Measurements from ENCODE around the gene TFAP2D. TPM values are rescaled to one million over a fixed set of nuclear protein-coding genes. Genes with fewer than 3 reads are reported as not detected.

TFAP2D gene
- total RNA-seq, 1 donor from 2014 or later: not detected

DNA sequence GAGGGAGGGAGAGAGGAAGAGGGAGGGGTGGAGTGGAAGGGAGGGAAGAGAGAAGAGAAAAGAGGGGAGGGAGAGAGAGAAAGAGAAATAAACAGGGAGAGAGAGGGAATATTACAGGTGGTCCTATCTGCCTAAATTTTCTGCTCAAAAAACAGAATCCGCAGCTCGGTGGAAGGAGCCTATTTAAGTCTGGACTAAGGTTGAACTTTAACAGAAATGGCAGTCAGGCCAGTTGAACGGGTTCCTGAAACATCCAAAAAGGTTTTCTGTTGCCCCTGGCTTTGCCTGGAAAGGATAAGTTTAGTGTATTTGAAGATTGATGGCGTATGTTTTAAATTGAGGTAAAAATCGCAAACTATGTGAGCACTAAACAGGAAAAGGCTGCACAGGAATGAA lies 107.5 kb downstream of the TFAP2D start:
- H3K27me3 Mint-ChIP-seq (ENCODE audit: unreplicated experiment): peaks cover 53% of the 10 kb centered on the region

GRCh38 chr6:50821441-50822077 lies 108.2 kb downstream of the TFAP2D start:
- peaks cover 55% of the 10 kb centered on the region for H3K27me3 Mint-ChIP-seq (ENCODE audit: unreplicated experiment)
- H3K27ac Mint-ChIP-seq (ENCODE audit: unreplicated experiment): no peak overlapping the region
- TF ChIP-seq, protein P1, sequence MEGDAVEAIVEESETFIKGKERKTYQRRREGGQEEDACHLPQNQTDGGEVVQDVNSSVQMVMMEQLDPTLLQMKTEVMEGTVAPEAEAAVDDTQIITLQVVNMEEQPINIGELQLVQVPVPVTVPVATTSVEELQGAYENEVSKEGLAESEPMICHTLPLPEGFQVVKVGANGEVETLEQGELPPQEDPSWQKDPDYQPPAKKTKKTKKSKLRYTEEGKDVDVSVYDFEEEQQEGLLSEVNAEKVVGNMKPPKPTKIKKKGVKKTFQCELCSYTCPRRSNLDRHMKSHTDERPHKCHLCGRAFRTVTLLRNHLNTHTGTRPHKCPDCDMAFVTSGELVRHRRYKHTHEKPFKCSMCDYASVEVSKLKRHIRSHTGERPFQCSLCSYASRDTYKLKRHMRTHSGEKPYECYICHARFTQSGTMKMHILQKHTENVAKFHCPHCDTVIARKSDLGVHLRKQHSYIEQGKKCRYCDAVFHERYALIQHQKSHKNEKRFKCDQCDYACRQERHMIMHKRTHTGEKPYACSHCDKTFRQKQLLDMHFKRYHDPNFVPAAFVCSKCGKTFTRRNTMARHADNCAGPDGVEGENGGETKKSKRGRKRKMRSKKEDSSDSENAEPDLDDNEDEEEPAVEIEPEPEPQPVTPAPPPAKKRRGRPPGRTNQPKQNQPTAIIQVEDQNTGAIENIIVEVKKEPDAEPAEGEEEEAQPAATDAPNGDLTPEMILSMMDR (IDR thresholded peaks at IDR 0.05; ENCODE audit: partially characterized antibody, unreplicated experiment): no peak
- peaks cover 24% of the 10 kb centered on the region for H3K9me3 Mint-ChIP-seq (ENCODE audit: unreplicated experiment)
- no peak overlapping the region for H3K4me3 Mint-ChIP-seq (ENCODE audit: unreplicated experiment)
- peaks cover 3% of the 10 kb centered on the region for H3K36me3 Mint-ChIP-seq (ENCODE audit: unreplicated experiment)
- peaks cover 3% of the 10 kb centered on the region for H3K4me1 Mint-ChIP-seq (ENCODE audit: low read depth, unreplicated experiment)
- DNase-seq: no peak

More for the DNA sequence above, 107.5 kb downstream of the TFAP2D start:
- H3K27ac Mint-ChIP-seq (ENCODE audit: unreplicated experiment): no peak overlapping the region
- peaks cover 3% of the 10 kb centered on the region for H3K36me3 Mint-ChIP-seq (ENCODE audit: unreplicated experiment)
- peaks cover 3% of the 10 kb centered on the region for H3K4me1 Mint-ChIP-seq (ENCODE audit: low read depth, unreplicated experiment)
- peaks cover 22% of the 10 kb centered on the region for H3K9me3 Mint-ChIP-seq (ENCODE audit: unreplicated experiment)
- no peak overlapping the region for H3K4me3 Mint-ChIP-seq (ENCODE audit: unreplicated experiment)
- TF ChIP-seq, protein P1 (IDR thresholded peaks at IDR 0.05; ENCODE audit: partially characterized antibody, unreplicated experiment): no peak
- no peak for DNase-seq

DNA sequence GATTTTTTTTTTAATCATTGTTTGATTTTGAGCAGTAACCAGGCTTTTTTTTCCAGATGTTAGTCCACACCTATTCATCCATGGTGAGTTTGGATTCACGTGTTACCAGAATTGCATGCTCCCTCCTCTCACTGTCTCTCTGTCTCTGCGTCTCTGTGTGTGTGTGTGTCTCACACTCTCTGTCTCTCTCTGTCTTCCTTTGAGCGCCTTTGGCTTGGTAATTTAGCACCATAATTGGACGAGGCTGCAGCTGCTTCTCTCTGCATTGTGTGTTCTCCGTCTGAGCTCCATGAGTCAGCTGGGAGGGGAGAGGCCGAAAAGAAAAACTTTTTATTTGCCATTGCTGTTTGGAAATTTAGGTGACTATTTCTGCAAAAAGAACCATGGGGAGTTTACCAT lies 108.8 kb downstream of the TFAP2D start:
- Mint-ChIP-seq H3K9me3 (ENCODE audit: unreplicated experiment) (peaks cover 25% of the 10 kb centered on the region), H3K36me3 (ENCODE audit: unreplicated experiment) (peaks cover 3% of the 10 kb centered on the region), H3K27me3 (ENCODE audit: unreplicated experiment) (peaks cover 56% of the 10 kb centered on the region), H3K4me1 (ENCODE audit: low read depth, unreplicated experiment) (peaks cover 7% of the 10 kb centered on the region), H3K4me3 (ENCODE audit: unreplicated experiment) (no peak overlapping the region), H3K27ac (ENCODE audit: unreplicated experiment) (no peak overlapping the region)
- TF ChIP-seq, protein P1 (IDR thresholded peaks at IDR 0.05; ENCODE audit: partially characterized antibody, unreplicated experiment): no peak
- no peak for DNase-seq

Other genes with a start within 250 kb of the TFAP2D start
- not detected for gene TFAP2B, start 105.3 kb downstream of the TFAP2D start, total RNA-seq (ENCODE audit: unreplicated experiment)

All from glutamatergic neuron (in vitro differentiated cells).